OCI-LY1 (cell line): Measurements from ENCODE around the gene PLEKHF1.

ENCODE experiments used
- H2AFZ ChIP-seq: fragments of 200-600 bp; sonication (generic), shearing (Covaris generic); 2 replicates; pipeline ENCODE4 v1.6.0; 2014; ENCODE audit warnings: antibody characterized with exemption, mild to moderate bottlenecking, low read length
- H3F3A ChIP-seq: fragments of 200-600 bp; sonication (generic), shearing (Covaris generic); 2 replicates; pipeline ENCODE4 v1.6.0; 2014; ENCODE audit warnings: mild to moderate bottlenecking, antibody characterized with exemption, low read length, moderate library complexity; ENCODE audit not compliant: insufficient read depth
- H3K27ac ChIP-seq: fragments of 200-600 bp; sonication (generic); 2 replicates; pipeline ENCODE4 v1.5.1; 2014; ENCODE audit warnings: low read length, mixed run types, mild to moderate bottlenecking, low read depth; ENCODE audit not compliant: poor library complexity, severe bottlenecking
- H3K27me3 ChIP-seq: fragments of 200-600 bp; sonication (generic); 2 replicates; pipeline ENCODE4 v1.6.0; 2014; ENCODE audit warnings: antibody characterized with exemption, mild to moderate bottlenecking, low read length, moderate library complexity; ENCODE audit not compliant: insufficient read depth
- H3K36me3 ChIP-seq: fragments of 200-600 bp; sonication (generic); 2 replicates; pipeline ENCODE4 v1.6.1; 2014; ENCODE audit warnings: mild to moderate bottlenecking, antibody characterized with exemption, low read length, moderate library complexity, mixed read lengths; ENCODE audit not compliant: insufficient read depth
- H3K4me1 ChIP-seq: fragments of 200-600 bp; sonication (generic); 2 replicates; pipeline ENCODE4 v1.5.1; 2014; ENCODE audit warnings: mild to moderate bottlenecking, low read length, moderate library complexity; ENCODE audit not compliant: insufficient read depth, severe bottlenecking
- H3K4me2 ChIP-seq: fragments of 200-600 bp; sonication (generic), shearing (Covaris generic); 2 replicates; pipeline ENCODE4 v1.6.1; 2014; ENCODE audit warnings: low read length
- H3K4me3 ChIP-seq: fragments of 200-600 bp; sonication (generic); 2 replicates; pipeline ENCODE4 v1.5.1; 2014; ENCODE audit warnings: low read length, low read depth, mild to moderate bottlenecking, mixed read lengths; ENCODE audit not compliant: poor library complexity, severe bottlenecking
- H3K79me2 ChIP-seq: fragments of 200-600 bp; shearing (Covaris generic); 2 replicates; pipeline ENCODE4 v1.6.1; 2016; ENCODE audit warnings: mixed run types, low read length, mixed read lengths; ENCODE audit not compliant: insufficient read depth
- H3K9ac ChIP-seq: fragments of 200-600 bp; sonication (generic), shearing (Covaris generic); 2 replicates; pipeline ENCODE4 v1.6.1; 2014; ENCODE audit warnings: mild to moderate bottlenecking, low read length, mixed read lengths
- H3K9me2 ChIP-seq: fragments of 200-600 bp; sonication (generic), shearing (Covaris generic); 2 replicates; pipeline ENCODE4 v1.6.1; 2014; ENCODE audit warnings: low read depth, mild to moderate bottlenecking, low read length, mixed read lengths
- H3K9me3 ChIP-seq: fragments of 200-600 bp; shearing (Covaris generic); 2 replicates; pipeline ENCODE4 v1.6.1; 2014; ENCODE audit warnings: low read length, mixed read lengths
- H4K20me1 ChIP-seq: fragments of 200-600 bp; sonication (generic), shearing (Covaris generic); 2 replicates; pipeline ENCODE4 v1.6.0; 2016; ENCODE audit warnings: mild to moderate bottlenecking, low read length; ENCODE audit not compliant: insufficient read depth
- CTCF ChIP-seq: fragments of 200-600 bp; sonication (generic), shearing (Covaris generic); IDR thresholded peaks from 2 replicates; pipeline ENCODE4 v1.5.1; 2017; ENCODE audit warnings: mild to moderate bottlenecking, antibody characterized with exemption, low read length, moderate library complexity, mixed read lengths
- EZH2 ChIP-seq: fragments of 200-600 bp; sonication (generic), shearing (Covaris generic); IDR thresholded peaks from 2 replicates; pipeline ENCODE4 v1.8.0; 2017; ENCODE audit warnings: borderline replicate concordance, mixed run types, mild to moderate bottlenecking, antibody characterized with exemption, low read length, moderate library complexity, mixed read lengths

PLEKHF1 gene

GRCh38 chr19:29678484-29679106, 13.3 kb downstream of the PLEKHF1 start:
- no peaks in the 10 kb centered on the region for H3K9me2 ChIP-seq

GRCh38 chr19:29679598-29680210, 14.4 kb downstream of the PLEKHF1 start:
- H3K4me3 ChIP-seq: no peak overlapping the region
- no peaks in the 10 kb centered on the region for H3F3A ChIP-seq
- no peaks in the 10 kb centered on the region for H3K9me2 ChIP-seq
- no peaks in the 10 kb centered on the region for H3K79me2 ChIP-seq
- H2AFZ ChIP-seq: no peak overlapping the region
- H3K4me2 ChIP-seq: no peak overlapping the region
- no peaks in the 10 kb centered on the region for H3K9me3 ChIP-seq
- no peaks in the 10 kb centered on the region; the same call in 1 of the 2 replicates for H3K27me3 ChIP-seq
- H3K36me3 ChIP-seq: no peaks in the 10 kb centered on the region
- no peak overlapping the region for H3K27ac ChIP-seq
- H3K4me1 ChIP-seq: peaks cover 9% of the 10 kb centered on the region
- H4K20me1 ChIP-seq: no peaks in the 10 kb centered on the region
- no peak for TF ChIP-seq CTCF
- TF ChIP-seq EZH2: no peak
- no peak overlapping the region for H3K9ac ChIP-seq

More at GRCh38 chr19:29678484-29679106, 13.3 kb downstream of the PLEKHF1 start:
- no peak overlapping the region for H3K4me2 ChIP-seq
- H4K20me1 ChIP-seq: no peaks in the 10 kb centered on the region
- H3K79me2 ChIP-seq: no peaks in the 10 kb centered on the region
- H3K4me3 ChIP-seq: no peak overlapping the region
- TF ChIP-seq CTCF: no peak
- no peak for TF ChIP-seq EZH2
- H3K4me1 ChIP-seq: peaks cover 9% of the 10 kb centered on the region
- H3K36me3 ChIP-seq: no peaks in the 10 kb centered on the region
- no peaks in the 10 kb centered on the region for H3F3A ChIP-seq
- no peaks in the 10 kb centered on the region; the same call in 1 of the 2 replicates for H3K27me3 ChIP-seq
- no peak overlapping the region for H3K9ac ChIP-seq
- no peaks in the 10 kb centered on the region for H3K9me3 ChIP-seq
- no peak overlapping the region for H2AFZ ChIP-seq
- H3K27ac ChIP-seq: no peak overlapping the region

GRCh38 chr19:29680447-29680846, 15.2 kb downstream of the PLEKHF1 start:
- H3K4me3 ChIP-seq: no peak overlapping the region
- H3K36me3 ChIP-seq: no peaks in the 10 kb centered on the region
- H4K20me1 ChIP-seq: no peaks in the 10 kb centered on the region
- no peaks in the 10 kb centered on the region for H3K79me2 ChIP-seq
- H3K9ac ChIP-seq: no peak overlapping the region
- H3K9me3 ChIP-seq: no peaks in the 10 kb centered on the region
- no peak overlapping the region for H3K27ac ChIP-seq
- H3F3A ChIP-seq: no peaks in the 10 kb centered on the region
- no peaks in the 10 kb centered on the region; the same call in 1 of the 2 replicates for H3K27me3 ChIP-seq
- H3K4me2 ChIP-seq: no peak overlapping the region
- no peak for TF ChIP-seq EZH2
- peaks cover 9% of the 10 kb centered on the region for H3K4me1 ChIP-seq
- no peaks in the 10 kb centered on the region for H3K9me2 ChIP-seq
- H2AFZ ChIP-seq: no peak overlapping the region
